Activated T-cell treated with anti-CD3 and anti-CD28 coated beads for 24 hours (primary cell): ENCODE data around the gene AIF1L.

Experiments
- DNase-seq: peaks from one replicate; pipeline ENCODE4 v3.0.0-alpha.2; 2020; ENCODE audit warnings: low read depth

The AIF1L gene

GRCh38 chr9:131096269-131097125 lies at the start of gene AIF1L:
Gene AIF1L (plus strand): TSS chr9:131096531. CDS start chr9:131096630, 99 bp downstream.
- no peak for DNase-seq

GRCh38 chr9:131046581-131047202 lies 49.6 kb upstream of the AIF1L start:
- peak; percentile 62 for DNase-seq

GRCh38 chr9:131048332-131048731 lies 48.0 kb upstream of the AIF1L start:
- DNase-seq, result no peak

DNA sequence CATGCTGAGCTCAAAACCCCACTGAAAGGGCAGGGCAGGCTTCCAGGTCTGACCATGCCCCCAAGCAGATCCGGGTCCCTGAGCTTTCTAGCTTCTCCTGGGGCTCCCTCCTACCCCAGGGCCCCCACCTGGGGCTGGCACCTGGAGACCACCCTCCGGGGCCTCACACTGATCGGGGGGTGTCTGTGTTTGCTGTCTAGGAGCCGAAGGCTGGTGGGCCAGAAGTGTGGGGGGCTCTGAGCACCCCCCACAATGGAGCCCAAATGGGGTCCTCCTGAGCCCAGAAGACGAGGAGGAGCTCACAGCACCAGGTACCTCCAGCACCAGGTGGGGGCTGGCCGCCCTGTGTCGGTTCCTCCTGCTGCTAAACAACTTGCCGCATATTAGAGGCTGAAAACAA lies 47.5 kb upstream of the AIF1L start:
- DNase-seq, result no peak

GRCh38 chr9:131049829-131050715 lies 46.3 kb upstream of the AIF1L start:
- DNase-seq, result no peak

DNA sequence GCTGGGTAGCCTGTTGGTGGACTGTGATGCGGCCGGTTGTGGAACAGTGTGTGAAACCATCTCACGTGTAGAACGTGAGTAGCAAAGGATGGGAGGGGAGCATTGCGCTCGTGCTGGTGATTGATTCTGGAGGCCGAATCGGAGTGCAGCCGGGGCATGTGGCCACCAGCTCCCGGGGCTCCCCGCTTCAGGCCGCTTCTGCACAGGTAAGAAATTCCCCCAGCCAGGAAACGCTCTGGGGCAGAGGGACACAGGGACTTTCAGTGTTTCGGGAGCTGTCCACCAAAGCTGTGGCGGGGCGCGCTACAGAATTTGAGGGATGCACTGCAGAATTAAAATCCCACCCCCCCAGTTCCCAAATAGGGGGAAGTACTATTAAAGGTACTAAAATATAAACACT lies 45.5 kb upstream of the AIF1L start:
- no peak for DNase-seq

DNA sequence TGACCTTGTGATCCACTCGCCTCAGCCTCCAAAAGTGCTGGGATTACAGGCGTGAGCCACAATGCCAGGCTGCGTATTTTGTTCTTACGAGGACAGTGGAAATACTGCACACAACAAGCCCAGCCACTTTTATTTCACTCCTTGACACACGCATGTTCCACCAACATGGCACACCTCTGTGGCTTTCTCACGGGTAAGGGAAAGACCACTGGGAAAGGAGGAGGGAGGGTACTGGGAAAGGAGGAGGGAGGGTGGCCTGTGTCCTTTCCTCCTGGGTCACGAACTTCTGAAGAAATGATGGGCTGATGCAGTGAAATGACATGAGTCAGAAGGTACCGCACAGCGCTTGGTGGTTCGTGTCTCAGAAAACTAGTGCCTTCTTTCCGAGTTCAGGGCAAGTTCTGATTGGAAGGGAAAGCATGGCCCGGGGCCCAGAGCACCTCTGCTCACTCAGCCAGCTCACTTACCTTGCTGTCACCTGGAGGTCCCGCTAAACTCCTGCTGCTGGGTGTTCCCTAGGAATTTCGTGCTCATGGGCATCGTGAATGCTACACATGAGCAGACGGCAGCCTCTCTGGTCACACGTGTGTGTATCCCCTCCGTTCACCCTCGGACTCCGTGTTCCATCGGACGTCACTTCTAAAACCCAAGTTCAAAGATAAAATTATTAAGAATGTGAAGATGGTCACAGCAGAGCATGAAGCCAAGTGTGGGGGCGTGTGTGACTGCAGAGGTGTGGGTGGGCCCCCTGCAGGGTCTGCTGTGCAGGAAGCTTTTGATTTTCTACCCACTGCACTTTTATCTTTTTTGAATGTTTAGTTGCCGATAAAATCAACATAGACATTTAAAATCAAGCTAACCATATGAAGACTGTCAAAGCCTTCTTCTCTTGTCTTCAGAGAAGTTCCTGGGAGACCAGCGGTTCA lies 44.5 kb upstream of the AIF1L start:
- DNase-seq, result no peak

DNA sequence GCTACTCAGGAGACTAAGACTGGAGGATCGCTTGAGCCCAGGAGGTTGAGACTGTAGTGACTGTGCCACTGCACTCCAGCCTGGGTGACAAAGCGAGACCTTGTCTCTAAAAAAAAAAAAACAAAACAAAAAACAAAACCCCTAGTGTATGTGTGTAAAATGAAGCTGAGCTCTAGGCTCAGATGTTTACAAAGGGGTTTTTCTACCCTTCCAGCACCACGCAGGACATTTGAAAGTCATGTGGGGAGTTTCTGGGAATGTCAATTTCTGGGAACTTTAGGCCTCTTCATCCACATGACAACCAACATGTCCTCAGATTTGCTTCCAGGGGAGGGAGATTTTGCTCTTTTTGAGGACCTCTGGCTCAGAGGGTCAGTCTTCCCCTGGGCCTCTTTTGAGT lies 42.4 kb upstream of the AIF1L start:
- DNase-seq, result no peak

DNA sequence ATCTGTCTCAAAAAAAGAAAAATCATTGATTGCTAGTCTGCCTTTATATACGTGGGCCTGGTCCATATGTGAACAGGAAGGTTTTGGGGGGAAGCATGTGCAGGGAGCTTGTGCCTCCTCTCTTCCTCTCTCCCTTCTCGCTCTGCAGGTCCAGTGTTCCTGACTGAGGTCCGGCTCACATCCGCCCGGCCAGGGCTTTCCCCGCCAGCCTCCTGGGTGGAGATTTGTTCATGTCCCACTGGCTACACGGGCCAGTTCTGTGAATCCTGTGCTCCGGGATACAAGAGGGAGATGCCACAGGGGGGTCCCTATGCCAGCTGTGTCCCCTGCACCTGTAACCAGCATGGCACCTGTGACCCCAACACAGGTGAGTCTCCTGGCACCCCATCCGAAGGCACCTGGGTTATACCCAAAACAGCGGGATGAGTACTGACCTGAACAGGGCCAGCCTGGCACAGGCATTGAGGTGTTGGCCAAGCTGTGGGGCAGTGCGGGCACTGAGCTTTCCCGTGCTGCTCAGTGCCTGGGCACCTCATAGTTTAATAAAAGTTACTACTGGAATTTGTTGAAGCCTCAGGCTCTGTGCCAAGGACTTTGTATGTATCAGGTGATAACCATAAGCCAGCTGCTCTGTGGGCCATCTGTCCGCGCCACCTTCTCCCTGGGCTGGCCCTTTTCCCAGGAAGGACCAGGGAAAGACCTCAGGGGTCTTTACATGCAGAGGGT lies 39.4 kb upstream of the AIF1L start:
- no peak for DNase-seq

GRCh38 chr9:131060900-131061630 lies 35.3 kb upstream of the AIF1L start:
- DNase-seq, result no peak

DNA sequence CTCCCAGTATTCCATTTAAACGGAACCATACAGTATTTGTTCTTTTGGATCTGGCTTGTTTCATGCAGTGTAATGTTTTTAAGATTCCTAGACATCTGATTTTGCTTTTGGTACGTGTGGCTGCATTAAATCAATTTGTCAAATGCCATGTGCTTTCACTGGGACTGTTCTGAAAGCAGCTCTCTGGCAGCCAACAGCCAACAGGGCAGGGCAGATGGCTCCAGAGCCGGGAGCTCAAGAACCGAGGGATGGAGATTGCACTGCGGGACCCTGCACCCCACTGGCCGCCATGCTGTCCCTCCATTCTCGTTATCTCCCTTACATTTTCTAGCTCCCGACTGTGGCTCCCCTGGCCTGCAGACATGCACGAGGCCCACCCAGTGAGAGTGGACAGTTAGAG lies 33.4 kb upstream of the AIF1L start:
- DNase-seq, result no peak

GRCh38 chr9:131065599-131065998 lies 30.7 kb upstream of the AIF1L start:
- DNase-seq, result no peak

- no peak for DNase-seq
Observed at GRCh38 chr9:131067625-131068024, 28.7 kb upstream of the AIF1L start.

DNA sequence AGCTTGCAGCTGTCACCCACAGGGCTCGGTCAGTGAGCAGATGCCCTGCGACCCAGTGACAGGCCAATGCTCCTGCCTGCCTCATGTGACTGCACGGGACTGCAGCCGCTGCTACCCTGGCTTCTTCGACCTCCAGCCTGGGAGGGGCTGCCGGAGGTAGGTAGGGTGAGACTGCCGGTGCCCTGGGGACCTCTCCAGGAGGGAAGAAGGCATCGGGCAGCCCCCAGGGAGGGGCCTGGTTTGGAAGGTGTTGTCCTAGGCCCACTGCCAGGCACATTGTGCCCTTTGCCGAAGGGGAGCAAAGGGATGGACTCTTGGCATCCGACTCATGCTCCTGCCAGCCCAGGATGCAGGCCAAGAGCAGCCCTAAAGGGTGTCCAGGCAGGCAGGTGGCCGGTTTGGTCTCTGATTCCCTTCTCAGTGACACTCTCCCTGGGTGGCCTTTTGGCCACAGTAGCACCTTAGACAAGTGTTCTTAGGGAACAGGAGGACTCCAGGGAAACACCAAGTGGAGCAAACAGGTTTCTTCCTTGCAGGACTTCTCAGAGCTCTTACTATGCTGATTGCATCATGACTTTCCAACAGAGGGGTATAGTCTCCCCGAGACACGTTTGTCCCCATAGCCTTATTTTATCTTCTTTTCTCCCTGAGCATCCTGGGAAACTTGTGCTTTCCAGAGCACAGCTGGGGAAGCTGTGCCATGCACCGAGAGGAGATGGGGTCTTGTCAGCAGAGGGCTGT lies 28.1 kb upstream of the AIF1L start:
- no peak for DNase-seq

GRCh38 chr9:131069699-131070098 lies 26.6 kb upstream of the AIF1L start:
- DNase-seq, result no peak

DNA sequence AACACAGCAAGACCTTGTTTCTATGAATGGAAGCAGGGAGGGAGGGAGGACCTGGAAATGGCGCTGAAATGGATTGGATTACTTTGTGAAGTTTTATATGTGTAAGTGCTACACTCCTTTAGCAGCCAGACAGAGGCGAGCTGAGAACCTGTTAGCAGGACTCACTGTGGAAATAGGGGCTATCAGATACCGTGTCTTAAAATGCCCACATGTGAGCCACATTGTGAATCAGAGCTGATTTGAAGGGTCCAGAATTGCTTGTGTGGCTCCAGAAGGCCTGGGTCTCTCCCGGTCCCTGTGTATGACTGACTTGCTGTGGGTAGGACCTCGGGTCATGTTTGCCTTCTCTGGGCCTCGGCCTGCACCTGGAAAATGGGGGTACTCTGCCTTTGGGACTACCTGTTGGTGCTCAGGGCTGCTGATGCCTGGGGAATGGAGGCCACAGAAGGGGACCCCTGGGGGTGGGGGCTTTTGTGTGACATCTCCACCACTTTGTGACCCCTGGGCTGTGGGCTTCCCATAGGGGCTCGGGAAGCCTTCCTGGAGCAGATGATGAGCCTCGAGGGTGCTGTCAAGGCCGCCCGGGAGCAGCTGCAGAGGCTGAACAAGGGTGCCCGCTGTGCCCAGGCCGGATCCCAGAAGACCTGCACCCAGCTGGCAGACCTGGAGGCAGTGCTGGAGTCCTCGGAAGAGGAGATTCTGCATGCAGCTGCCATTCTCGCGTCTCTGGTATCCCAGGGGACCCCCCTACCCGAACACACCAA lies 24.0 kb upstream of the AIF1L start:
- DNase-seq, result no peak

GRCh38 chr9:131072871-131073237 lies 23.5 kb upstream of the AIF1L start:
- no peak for DNase-seq

DNA sequence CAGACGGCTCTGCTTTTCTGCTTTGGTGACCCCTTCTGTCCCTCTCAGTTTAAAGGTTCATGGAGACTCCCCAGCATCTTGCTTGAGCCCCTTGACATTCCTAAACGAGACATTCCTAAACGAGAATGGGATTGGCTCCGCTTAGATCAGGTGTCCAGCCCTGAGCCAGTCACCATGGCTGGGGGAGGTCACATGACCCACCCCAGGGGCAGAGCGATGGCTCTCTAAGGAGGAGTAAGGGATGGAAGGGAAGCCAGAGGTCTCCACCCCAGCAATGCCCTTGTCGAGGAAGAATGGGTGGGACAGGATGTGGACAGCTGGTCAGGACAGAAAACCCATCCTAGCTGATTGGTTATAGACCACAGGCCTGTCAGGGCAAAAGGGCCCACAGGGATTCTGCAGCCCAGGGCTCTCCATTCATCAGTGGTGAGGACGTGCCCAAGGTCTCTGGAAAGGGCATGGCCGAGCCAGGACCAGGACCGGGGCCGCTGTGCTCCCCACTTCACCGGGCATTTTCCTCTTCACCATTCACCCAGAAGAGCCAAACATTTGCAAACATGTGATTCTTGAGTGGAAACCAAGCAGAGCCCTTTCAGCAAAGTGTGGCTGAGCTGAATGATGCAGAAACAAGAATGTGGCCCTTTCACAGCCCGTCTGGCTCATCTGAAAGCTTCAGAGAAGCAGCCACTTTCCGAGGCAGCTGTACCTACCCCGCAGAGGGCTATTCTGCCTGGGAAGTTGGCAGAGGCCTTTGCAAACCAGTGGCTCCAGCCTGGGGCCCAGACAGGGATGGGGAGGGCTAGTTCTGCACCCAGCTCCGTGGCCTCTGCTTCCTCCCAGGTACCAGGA lies 19.8 kb upstream of the AIF1L start:
- DNase-seq, result no peak
